Measurements from ENCODE around the gene LKAAEAR1. TPM values are rescaled to one million over a fixed set of nuclear protein-coding genes. Genes with fewer than 3 reads are reported as not detected.
A peak's percentile ranks its signal among the peaks of the same experiment; 100 is the strongest.

Gene LKAAEAR1
- total RNA-seq, 1 experiment from 2014 or later = 1.7 TPM

DNA sequence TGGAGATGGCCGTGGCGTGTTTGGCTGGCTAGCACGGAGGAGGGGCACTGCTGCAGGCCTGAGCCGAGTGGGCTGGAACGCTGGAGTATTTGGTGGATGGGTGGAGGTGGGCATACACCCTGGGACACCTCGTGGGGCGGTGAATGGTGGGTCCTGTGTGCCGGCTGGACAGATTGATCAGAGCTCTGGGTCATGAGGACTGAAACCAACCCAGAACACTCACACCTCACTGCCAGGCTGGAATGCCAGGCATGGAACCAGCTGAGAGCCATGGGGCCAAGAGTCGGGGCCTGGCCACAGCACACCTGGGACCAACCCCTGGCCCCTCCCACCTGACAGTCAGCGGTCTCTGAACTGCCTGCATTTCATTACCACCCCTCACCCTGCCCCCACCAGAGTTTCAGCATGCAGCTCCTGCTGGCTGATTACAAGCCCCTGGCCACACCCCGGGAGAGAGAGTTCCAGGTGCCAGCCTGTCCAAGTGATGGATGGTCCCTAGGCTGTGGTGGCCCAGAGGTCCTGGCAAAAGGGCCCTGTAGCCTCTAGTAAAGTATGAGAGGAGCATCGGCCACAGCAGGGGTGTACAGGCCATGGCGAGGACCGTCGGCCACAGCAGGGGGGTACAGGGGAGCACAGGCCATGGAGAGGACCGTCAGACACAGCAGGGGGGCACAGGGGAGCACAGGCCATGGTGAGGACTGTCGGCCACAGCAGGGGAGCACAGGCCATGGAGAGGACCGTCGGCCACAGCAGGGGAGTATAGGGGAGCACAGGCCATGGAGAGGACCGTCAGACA, 19.9 kb upstream of the LKAAEAR1 start:
- H3K27ac Mint-ChIP-seq = no peak overlapping the region; the same call in 1 of the 2 replicates
- CTCF ChIA-PET = interaction anchor here (0.8 to 1.5 kb wide), 3 partner anchors 20 to 102 kb away, joined by 3 to 11 read pairs (median 5); partner anchors contain the start of genes LKAAEAR1, OPRL1 and RGS19
- H3K4me1 Mint-ChIP-seq = peaks cover 8% of the 10 kb centered on the region
- no peak for TF ChIP-seq ESRRA (CRISPR knock-in tag; IDR thresholded peaks at IDR 0.05; ENCODE audit: borderline replicate concordance)
- TF ChIP-seq, protein P1, sequence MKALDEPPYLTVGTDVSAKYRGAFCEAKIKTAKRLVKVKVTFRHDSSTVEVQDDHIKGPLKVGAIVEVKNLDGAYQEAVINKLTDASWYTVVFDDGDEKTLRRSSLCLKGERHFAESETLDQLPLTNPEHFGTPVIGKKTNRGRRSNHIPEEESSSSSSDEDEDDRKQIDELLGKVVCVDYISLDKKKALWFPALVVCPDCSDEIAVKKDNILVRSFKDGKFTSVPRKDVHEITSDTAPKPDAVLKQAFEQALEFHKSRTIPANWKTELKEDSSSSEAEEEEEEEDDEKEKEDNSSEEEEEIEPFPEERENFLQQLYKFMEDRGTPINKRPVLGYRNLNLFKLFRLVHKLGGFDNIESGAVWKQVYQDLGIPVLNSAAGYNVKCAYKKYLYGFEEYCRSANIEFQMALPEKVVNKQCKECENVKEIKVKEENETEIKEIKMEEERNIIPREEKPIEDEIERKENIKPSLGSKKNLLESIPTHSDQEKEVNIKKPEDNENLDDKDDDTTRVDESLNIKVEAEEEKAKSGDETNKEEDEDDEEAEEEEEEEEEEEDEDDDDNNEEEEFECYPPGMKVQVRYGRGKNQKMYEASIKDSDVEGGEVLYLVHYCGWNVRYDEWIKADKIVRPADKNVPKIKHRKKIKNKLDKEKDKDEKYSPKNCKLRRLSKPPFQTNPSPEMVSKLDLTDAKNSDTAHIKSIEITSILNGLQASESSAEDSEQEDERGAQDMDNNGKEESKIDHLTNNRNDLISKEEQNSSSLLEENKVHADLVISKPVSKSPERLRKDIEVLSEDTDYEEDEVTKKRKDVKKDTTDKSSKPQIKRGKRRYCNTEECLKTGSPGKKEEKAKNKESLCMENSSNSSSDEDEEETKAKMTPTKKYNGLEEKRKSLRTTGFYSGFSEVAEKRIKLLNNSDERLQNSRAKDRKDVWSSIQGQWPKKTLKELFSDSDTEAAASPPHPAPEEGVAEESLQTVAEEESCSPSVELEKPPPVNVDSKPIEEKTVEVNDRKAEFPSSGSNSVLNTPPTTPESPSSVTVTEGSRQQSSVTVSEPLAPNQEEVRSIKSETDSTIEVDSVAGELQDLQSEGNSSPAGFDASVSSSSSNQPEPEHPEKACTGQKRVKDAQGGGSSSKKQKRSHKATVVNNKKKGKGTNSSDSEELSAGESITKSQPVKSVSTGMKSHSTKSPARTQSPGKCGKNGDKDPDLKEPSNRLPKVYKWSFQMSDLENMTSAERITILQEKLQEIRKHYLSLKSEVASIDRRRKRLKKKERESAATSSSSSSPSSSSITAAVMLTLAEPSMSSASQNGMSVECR (CRISPR knock-in tag; IDR thresholded peaks at IDR 0.05; ENCODE audit: borderline replicate concordance) = no peak
- TF ChIP-seq ZNF121 (CRISPR knock-in tag; IDR thresholded peaks at IDR 0.05) = no peak
- no peak for TF ChIP-seq TP53 (CRISPR knock-in tag; IDR thresholded peaks at IDR 0.05)
- TF ChIP-seq, protein P2, sequence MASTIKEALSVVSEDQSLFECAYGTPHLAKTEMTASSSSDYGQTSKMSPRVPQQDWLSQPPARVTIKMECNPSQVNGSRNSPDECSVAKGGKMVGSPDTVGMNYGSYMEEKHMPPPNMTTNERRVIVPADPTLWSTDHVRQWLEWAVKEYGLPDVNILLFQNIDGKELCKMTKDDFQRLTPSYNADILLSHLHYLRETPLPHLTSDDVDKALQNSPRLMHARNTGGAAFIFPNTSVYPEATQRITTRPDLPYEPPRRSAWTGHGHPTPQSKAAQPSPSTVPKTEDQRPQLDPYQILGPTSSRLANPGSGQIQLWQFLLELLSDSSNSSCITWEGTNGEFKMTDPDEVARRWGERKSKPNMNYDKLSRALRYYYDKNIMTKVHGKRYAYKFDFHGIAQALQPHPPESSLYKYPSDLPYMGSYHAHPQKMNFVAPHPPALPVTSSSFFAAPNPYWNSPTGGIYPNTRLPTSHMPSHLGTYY (CRISPR knock-in tag; IDR thresholded peaks at IDR 0.05) = no peak
- TF ChIP-seq, protein P3, sequence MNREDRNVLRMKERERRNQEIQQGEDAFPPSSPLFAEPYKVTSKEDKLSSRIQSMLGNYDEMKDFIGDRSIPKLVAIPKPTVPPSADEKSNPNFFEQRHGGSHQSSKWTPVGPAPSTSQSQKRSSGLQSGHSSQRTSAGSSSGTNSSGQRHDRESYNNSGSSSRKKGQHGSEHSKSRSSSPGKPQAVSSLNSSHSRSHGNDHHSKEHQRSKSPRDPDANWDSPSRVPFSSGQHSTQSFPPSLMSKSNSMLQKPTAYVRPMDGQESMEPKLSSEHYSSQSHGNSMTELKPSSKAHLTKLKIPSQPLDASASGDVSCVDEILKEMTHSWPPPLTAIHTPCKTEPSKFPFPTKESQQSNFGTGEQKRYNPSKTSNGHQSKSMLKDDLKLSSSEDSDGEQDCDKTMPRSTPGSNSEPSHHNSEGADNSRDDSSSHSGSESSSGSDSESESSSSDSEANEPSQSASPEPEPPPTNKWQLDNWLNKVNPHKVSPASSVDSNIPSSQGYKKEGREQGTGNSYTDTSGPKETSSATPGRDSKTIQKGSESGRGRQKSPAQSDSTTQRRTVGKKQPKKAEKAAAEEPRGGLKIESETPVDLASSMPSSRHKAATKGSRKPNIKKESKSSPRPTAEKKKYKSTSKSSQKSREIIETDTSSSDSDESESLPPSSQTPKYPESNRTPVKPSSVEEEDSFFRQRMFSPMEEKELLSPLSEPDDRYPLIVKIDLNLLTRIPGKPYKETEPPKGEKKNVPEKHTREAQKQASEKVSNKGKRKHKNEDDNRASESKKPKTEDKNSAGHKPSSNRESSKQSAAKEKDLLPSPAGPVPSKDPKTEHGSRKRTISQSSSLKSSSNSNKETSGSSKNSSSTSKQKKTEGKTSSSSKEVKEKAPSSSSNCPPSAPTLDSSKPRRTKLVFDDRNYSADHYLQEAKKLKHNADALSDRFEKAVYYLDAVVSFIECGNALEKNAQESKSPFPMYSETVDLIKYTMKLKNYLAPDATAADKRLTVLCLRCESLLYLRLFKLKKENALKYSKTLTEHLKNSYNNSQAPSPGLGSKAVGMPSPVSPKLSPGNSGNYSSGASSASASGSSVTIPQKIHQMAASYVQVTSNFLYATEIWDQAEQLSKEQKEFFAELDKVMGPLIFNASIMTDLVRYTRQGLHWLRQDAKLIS (CRISPR knock-in tag; IDR thresholded peaks at IDR 0.05; ENCODE audit: borderline replicate concordance) = no peak
- TF ChIP-seq, protein P4, sequence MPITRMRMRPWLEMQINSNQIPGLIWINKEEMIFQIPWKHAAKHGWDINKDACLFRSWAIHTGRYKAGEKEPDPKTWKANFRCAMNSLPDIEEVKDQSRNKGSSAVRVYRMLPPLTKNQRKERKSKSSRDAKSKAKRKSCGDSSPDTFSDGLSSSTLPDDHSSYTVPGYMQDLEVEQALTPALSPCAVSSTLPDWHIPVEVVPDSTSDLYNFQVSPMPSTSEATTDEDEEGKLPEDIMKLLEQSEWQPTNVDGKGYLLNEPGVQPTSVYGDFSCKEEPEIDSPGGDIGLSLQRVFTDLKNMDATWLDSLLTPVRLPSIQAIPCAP (CRISPR knock-in tag; IDR thresholded peaks at IDR 0.05) = no peak
- TF ChIP-seq, protein P5, sequence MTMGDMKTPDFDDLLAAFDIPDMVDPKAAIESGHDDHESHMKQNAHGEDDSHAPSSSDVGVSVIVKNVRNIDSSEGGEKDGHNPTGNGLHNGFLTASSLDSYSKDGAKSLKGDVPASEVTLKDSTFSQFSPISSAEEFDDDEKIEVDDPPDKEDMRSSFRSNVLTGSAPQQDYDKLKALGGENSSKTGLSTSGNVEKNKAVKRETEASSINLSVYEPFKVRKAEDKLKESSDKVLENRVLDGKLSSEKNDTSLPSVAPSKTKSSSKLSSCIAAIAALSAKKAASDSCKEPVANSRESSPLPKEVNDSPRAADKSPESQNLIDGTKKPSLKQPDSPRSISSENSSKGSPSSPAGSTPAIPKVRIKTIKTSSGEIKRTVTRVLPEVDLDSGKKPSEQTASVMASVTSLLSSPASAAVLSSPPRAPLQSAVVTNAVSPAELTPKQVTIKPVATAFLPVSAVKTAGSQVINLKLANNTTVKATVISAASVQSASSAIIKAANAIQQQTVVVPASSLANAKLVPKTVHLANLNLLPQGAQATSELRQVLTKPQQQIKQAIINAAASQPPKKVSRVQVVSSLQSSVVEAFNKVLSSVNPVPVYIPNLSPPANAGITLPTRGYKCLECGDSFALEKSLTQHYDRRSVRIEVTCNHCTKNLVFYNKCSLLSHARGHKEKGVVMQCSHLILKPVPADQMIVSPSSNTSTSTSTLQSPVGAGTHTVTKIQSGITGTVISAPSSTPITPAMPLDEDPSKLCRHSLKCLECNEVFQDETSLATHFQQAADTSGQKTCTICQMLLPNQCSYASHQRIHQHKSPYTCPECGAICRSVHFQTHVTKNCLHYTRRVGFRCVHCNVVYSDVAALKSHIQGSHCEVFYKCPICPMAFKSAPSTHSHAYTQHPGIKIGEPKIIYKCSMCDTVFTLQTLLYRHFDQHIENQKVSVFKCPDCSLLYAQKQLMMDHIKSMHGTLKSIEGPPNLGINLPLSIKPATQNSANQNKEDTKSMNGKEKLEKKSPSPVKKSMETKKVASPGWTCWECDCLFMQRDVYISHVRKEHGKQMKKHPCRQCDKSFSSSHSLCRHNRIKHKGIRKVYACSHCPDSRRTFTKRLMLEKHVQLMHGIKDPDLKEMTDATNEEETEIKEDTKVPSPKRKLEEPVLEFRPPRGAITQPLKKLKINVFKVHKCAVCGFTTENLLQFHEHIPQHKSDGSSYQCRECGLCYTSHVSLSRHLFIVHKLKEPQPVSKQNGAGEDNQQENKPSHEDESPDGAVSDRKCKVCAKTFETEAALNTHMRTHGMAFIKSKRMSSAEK (CRISPR knock-in tag; IDR thresholded peaks at IDR 0.05; ENCODE audit: borderline replicate concordance) = no peak
- TF ChIP-seq, protein P6, sequence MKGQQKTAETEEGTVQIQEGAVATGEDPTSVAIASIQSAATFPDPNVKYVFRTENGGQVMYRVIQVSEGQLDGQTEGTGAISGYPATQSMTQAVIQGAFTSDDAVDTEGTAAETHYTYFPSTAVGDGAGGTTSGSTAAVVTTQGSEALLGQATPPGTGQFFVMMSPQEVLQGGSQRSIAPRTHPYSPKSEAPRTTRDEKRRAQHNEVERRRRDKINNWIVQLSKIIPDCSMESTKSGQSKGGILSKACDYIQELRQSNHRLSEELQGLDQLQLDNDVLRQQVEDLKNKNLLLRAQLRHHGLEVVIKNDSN (CRISPR knock-in tag; IDR thresholded peaks at IDR 0.05) = no peak
- POLR2A ChIA-PET = no interaction called here
- no peak overlapping the region for H3K4me3 Mint-ChIP-seq
- no peak for ATAC-seq
- no peaks in the 10 kb centered on the region for H3K36me3 Mint-ChIP-seq
- DNase-seq (ENCODE audit: low spot score) = peak; percentile 35
- H3K27me3 Mint-ChIP-seq (ENCODE audit: low read depth) = peaks cover 22% of the 10 kb centered on the region
- H3K9me3 Mint-ChIP-seq = no peaks in the 10 kb centered on the region

Data from WTC11 (cell line).